GM21619 (cell line): ENCODE data around the gene SLC25A28.

Experiments used
- ATAC-seq: cut with Tn5 transposase; IDR thresholded peaks from one replicate; pipeline ENCODE4 v1.9.1; 2021; ENCODE audit not compliant: unreplicated experiment

SLC25A28 gene, protein sequence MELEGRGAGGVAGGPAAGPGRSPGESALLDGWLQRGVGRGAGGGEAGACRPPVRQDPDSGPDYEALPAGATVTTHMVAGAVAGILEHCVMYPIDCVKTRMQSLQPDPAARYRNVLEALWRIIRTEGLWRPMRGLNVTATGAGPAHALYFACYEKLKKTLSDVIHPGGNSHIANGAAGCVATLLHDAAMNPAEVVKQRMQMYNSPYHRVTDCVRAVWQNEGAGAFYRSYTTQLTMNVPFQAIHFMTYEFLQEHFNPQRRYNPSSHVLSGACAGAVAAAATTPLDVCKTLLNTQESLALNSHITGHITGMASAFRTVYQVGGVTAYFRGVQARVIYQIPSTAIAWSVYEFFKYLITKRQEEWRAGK

DNA sequence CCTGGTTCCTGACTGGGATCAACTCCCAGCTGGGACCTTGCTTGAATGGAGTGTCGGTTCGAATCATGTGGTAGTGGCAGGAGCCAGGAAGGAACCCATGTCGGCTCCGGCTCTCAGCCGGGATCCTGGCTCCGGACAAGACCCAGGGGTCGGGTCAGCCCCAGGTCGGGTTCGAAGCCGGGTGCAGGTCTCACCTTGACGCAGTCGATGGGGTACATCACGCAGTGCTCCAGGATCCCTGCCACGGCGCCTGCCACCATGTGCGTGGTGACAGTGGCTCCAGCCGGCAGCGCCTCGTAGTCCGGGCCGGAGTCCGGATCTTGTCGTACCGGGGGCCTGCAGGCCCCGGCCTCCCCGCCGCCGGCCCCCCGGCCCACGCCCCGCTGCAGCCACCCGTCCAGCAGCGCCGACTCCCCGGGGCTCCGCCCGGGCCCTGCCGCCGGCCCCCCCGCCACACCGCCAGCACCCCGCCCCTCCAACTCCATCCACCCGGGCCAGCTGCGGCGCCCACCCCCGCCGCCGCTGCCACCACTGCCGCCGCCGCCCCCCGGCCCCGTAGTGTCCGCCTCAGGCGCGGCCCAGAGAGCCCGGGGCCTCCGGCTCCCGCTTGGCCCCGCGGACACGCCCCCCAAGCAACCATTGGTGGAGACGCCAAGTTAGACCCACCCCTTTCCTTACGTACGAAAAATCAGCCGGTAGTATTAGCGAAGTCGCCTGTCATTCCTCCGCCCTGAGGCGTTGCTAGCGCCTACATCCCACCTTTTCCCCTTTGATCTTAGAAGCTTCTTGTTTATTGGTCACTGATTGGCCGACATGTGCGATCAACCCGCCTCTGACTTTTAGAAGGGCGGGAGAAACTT is at the start of gene SLC25A28:
Gene SLC25A28, minus strand, starts transcription at position 589 of the 860 bp plus-strand sequence. Its CDS starts 104 bp downstream, at position 485.
- ATAC-seq, result no peak

DNA sequence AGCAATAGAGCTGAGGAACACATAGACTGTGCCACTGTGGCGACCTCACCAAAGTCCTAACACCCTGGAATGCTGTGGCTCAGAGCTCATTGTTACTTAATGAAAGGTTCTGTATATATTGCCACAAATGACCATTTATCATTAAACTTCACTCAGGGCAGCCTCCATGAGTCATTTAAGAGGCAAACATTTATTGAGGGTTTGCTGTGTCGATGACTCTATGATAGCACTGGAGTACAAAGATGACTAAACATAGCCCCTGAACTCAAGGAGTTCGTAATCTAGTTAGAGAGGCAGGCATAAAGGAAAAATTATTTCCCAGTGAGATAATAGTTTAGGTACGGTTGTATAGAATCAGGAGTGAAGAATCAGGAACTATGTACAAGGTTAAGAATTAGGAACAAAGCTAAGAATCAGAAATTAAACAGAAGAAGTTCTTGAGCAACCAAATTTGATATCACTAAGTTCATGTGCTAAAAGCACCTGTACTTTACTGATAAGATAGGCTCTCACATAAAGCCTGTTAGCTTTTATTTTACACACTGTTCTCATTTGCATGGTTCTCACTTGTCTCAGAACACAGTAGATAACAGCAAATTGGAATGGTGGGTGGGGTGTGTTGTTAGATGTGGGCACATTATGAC is 47.0 kb upstream of the SLC25A28 start:
- no peak for ATAC-seq

DNA sequence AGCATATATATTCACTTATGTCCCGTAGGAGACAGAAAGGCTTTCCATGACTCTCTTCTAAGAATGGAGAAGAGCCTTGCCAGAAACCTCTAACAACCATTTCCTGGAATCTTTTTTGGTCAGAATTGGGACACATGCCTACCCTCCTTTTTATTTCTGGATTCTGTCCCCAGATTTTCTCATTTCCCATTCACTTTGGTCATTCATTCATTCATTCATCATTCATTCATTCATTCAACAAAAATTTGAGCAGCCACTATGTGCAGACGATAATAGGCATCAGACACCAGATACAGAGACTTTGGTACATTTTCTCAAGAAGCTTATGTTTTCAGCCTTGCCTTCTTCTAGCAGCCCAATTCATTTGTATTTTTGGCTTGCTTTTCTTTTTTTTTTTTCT is 45.1 kb upstream of the SLC25A28 start:
- no peak for ATAC-seq

DNA sequence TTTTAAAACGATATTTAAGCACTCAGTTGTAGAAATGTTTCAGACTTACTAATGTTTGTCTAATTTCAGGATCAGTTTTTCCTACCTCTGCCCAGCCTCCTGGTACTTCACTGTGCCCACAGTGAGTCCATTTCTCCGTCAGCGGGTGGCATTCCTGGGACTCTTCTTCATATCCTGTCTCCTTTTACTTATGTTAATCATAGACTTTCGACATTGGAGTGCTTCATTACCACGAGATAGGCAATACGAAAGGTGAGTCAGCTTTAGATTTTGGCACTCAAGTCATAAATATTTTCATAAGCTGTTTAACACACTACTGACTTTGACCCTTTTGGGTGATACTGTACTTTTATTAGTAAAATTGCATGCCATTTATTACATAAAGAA is 41.1 kb upstream of the SLC25A28 start:
- ATAC-seq, result no peak

DNA sequence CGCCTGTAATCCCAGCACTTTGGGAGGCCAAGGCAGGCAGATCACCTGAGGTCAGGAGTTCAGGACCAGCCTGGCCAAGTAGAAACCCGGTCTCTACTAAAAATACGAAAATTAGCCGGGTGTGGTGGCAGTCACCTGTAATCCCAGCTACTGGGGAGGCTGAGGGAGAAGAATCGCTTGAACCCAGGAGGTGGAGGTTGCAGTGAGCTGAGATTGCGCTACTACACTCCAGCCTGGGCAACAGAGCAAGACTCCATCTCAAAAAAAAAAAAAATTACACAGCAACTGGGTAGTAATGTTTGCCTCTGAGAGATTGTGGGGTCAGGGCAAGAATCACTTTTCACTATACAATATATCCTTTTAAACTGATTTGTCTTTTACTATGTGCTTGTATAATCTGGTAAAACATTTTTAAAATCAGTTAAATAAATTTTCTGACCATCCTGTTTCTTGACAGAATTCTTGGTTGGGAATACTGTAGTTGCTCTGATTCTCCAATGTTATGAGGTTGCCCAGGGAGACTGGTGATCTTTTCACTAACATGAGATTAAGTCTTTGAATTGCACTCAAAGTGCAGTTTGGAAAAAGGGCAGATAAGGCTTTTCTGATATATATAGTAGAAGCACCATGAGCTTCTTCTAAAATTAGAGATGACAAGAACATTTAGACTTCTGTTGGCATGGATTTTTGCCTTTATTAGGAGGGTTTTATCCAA is 40.6 kb upstream of the SLC25A28 start:
- no peak for ATAC-seq

DNA sequence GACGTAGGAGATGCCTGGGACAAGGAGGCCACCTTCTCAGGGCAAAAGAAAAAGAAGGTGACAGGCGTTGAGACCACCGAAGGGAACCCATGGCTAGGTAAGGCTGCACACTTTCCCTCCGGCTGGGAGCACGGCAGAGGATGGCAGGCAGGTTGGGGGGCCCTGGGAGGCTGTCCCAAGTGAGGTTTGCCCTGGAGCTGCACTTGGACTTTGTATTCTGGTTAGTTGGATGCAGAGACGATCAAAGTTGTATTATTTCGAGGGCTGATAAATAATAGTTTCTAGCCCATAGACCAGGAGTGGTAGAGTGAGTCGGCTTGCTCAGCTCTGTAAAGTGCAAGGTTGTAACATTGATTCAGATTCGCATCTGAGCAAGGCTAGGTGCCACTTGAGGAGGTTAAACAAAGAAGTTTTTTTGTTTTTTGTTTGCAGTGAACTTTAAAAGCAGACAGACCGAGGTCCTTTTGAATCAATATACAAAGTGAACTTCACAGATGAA is 39.7 kb upstream of the SLC25A28 start:
- no peak for ATAC-seq

DNA sequence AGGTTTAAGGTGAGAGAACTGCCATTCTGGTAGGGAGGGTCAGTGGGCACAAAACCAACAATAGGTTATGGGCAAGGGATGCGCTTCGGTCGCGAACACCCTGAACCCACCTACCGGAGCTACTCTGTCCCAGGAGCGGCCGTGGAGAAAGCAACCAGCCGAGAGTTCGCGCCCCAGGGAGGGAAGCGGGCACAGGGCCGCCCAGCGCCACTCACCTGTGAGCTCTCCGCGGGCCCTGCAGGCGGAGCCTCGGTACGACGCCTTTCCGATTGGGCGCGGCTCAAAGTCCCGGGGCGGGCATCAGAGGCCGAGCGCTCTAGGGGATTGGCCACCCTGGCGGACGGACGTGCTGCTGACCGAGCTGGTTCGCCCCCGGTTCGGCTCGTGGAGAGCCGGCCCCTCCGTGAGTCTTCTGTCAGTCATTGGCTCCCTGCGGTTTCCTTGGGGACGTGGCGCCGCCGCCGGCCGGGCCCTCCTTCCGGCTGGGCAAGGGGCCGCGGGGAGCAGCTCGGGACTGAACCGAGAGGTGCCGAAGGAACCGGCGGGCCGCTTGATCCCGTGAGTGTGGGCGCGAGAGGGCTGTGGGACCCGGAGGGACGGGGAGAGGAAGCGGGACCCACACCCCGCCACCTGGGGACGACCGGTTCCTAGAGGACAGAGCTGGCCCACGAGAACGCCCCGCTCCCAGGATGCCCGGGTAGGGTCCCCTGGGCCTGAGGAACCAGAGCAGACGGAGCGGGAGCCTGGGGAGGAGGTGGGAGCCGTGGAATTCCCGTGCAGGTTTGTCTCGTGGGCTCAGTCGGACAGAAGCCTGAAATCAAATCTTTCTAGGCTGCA is 39.0 kb upstream of the SLC25A28 start, which contains the start of gene ENTPD7:
Gene ENTPD7, plus strand, starts transcription at position 479 of the 837 bp plus-strand sequence. CDS start 448 bp downstream, outside the sequence.
- ATAC-seq, result peak; percentile 99

DNA sequence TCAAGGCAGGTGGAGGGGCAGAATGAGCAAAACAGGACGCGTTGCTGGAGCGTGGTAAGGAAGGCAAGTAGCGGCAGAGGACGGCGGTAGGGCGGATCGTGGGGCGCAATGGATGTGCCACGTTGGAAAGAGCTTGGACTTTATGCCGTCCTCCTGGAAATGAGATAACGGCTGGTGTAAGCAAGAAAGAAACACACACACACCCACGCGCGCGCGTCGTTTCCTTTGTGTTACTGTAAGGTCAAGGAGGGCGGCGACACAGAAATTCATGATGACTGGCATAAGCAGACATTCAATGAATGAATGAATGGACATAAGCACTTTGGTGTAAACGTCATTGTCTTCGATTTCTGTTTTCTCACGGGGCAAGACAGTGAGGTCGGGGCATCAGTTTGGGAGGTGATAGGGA is 38.4 kb upstream of the SLC25A28 start:
- ATAC-seq, result no peak

DNA sequence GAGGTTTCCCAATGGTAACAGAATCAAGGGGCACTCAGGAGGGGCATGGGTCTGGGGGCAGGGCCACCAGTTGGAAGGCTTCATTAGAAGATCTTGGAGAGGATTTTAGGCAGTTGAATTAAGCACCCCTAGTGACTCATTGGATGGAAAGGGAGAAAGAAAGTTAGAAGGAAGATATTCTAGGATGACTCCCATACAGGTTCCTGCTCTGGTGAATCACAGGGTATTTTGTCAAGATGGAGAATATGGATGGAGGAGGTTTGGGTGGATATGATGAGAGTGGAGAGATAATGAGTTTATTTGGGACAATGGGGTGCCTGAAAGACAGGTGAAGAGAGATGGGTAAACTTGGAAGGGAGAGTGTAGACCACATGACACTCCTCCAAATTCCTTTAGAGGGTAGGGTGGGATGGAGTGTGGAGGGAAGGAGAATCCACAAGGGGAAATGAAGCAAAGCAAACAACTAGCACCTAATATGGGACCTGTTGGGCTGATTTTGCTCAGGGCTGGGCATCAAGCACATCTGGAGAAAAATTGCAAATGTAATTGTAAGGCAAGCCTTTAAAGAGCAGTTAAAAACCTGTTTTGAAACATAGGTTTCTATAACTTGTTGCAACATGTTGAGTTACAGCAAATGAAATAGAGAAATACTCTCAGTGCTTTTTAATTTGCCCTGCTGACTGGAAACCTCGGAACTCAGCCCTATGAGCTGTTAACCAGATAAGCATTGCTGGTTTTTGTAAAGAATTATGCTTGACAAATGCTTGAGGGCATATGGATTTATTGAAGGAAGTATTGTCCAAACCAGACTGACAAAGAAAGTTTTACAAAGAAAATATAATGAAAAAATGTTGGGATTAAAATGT is 36.2 kb upstream of the SLC25A28 start:
- ATAC-seq, result no peak

DNA sequence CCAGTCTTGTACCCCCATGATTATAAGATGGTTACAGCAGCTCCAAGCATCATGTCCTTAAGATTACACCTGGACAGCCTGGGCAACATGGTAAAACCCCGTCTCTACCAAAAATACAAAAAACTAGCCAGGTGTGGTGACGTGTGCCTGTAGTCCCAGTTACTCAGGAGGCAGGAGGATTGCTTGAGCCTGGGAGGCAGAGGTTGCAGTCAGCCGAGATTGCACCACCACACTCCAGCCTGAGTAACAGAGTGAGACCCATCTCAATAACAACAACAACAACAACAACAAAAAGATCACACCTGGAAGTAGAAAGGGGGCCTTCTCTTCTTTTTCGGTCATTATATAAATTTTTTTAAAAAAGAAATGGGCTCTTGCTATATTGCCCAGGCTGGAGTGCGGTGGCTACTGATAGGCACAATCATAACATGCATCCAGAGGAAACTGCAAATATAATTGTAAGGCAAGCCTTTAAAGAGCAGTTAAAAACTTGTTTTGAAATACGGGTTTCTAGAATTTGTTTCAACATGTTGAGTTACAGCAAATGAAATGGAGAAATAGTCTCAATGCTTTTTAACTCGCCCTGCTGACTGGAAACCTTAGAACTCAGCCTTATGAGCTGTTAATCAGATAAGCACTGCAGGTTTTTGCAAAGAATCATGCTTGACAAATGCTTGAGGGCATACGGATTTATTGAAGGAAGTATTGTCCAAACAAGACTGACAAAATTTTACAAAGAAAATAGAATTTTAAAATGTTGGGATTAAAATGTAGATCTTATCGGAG is 34.3 kb upstream of the SLC25A28 start:
- ATAC-seq, result no peak

DNA sequence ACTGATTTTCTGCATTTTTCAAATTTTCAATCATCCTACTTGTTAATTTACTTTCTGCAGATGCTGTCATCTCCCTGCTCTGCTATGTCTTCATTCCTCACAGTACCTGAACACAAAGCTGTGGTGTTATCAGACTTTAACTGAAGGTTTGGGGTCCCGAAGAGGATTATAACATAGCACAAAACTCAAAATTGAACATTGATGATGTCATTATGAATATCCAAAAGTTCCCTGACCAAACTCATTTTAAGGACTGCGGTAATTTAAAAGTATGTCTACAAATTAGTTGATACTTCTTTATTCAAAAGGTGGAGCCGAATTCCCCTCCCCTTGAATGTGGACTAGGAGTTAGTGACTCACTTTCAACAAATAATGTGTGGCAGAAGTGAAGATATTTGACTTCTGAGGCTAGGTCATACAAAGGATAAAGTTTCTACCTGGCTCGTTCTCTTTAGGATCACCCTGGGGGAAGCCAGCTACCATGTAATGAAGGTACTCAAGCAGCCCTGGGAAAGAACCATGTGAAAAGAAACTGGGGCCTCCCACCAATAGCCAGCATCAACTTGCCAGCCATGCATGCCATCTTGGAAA is 32.7 kb upstream of the SLC25A28 start:
- no peak for ATAC-seq

DNA sequence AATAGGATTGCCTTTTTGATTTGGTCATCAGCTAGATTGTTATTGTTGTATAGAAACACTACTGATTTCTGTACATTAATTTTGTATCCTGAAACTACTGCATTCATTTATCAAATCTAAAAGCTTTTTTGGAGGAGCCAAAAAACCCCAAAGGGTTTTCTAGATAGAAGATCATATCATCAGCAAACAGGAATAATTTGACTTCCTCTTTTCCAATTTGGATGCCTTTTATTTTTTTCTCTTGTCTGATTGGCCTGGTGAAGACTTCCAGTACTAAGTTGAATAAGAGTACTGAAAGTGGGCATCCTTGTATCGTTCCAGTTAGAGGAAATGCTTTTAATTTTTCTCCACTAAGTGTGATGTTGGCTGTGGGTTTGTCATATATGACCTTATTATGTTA is 28.5 kb upstream of the SLC25A28 start:
- no peak for ATAC-seq

DNA sequence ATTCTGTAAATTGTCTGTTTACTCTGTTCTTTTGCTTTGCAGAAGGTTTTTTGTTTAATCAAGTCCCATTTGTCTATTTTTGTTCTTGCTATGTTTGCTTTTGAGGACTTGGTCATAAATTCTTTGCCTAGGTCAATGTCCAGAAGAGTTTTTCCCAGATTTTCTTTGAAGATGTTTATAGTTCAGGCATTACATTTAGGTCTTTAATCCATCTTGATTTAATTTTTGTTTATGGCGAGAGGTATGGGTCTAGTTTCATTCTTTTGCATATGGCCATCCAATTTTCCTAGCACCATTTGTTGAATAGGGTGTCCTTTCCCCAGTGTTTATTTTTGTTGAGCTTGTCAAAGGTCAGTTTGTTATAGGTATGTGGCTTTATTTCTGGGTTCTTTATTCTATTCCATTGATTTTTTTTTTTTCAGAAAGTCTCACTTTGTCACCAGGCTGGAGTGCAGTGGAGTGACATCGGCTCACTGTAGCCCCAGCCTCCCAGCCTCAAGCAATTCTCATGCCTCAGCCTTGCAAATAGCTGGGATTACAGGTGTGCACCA is 27.4 kb upstream of the SLC25A28 start:
- no peak for ATAC-seq

DNA sequence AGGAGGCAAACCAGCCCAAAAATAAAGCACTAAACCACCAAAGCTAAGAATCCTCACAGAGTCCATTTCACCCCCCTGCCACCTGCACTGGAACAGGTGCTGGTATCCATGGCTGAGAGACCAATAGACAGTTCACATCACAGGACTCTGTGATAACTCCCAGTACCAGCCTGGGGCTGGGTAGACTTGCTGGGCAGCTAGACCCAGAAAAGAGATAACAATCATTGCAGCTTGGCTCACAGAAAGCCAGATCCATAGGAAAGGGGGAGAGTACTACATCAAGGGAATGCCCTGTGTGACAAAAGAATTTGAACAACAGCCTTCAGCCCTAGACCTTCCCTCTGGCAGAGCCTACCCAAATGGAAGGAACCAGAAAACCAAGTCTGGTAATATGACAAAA is 13.6 kb upstream of the SLC25A28 start:
- ATAC-seq, result no peak

DNA sequence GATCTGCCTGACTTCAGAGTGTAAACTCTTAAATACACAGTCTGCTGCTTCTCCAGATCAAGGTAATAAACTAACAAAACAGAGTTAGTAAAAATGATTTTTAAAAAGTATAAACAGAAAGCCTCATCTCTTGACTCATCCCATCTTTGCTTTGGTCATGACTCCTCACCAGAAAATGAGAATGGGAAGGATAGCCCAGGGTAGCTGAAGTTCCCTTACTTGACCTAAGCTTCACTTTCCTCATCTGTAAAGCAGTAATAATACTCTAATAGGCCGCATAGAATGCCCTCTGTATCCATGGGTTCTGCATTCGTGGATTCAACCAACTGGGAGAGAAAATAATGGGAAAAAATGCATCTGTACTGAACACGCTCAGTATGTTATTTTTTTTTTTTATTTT is 11.3 kb upstream of the SLC25A28 start:
- ATAC-seq, result no peak

DNA sequence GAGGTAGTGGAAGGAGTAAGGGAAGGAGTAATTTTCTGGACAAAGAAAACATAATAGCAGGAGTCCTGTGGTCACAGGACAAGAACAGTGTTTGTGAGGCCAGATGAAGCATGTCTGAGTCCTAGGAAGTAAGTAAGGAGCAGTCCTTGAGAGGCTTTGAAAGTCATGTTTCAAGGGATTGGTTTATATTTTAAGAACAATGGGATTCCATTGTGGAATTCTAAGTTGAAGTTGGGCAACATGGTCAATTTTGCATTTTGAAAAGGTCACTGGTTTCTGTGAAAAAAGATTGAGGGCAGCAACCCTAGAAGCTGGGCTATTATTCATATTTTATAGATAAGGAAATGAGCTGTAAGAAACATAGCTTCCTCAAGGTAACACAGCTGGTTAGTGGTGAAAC is 10.8 kb upstream of the SLC25A28 start:
- no peak for ATAC-seq

DNA sequence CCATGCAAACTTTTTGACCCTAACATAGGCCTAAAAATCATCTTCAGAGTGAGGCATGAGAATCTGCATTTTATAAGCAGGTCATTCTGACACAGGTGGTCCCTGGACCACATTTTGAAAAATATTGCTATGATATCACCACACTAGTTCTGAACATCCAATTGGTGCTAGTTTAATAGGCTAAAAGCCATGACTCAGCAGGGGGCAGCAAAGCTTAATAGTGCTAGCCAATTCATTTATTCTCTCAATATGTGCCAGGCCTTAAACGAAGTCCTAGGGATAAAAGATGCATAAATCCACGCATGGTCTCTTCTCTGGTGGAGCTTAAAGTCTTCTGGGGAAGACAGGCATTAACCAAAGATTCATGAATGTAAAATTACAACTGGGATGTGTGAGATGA is 10.2 kb upstream of the SLC25A28 start:
- no peak for ATAC-seq

DNA sequence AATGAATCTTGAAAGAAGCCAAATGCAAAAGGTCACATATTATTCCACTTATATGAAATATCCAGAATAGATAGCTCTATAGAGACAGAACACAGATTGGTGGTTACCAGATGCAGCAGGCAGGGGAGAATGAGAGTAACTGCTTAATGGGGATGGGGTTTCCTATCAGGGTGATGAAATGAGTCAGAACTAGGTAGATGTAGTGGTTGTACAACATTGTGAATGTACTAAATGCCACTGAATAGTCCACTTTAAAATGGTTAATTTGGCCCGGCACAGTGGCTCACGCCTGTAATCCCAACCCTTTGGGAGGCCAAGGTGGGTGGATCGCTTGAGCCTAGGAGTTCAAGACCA is 9.4 kb upstream of the SLC25A28 start:
- ATAC-seq, result no peak
